Measurements from ENCODE around the gene HOTAIR.

Gene HOTAIR

GRCh38 chr12:53974084-53975063 is at the start of gene HOTAIR:
Gene HOTAIR, minus strand, starts transcription at chr12:53974954.
- DNase-seq: peak; percentile 39

GRCh38 chr12:54024127-54024526 is 49.4 kb upstream of the HOTAIR start:
- DNase-seq: no peak

DNA sequence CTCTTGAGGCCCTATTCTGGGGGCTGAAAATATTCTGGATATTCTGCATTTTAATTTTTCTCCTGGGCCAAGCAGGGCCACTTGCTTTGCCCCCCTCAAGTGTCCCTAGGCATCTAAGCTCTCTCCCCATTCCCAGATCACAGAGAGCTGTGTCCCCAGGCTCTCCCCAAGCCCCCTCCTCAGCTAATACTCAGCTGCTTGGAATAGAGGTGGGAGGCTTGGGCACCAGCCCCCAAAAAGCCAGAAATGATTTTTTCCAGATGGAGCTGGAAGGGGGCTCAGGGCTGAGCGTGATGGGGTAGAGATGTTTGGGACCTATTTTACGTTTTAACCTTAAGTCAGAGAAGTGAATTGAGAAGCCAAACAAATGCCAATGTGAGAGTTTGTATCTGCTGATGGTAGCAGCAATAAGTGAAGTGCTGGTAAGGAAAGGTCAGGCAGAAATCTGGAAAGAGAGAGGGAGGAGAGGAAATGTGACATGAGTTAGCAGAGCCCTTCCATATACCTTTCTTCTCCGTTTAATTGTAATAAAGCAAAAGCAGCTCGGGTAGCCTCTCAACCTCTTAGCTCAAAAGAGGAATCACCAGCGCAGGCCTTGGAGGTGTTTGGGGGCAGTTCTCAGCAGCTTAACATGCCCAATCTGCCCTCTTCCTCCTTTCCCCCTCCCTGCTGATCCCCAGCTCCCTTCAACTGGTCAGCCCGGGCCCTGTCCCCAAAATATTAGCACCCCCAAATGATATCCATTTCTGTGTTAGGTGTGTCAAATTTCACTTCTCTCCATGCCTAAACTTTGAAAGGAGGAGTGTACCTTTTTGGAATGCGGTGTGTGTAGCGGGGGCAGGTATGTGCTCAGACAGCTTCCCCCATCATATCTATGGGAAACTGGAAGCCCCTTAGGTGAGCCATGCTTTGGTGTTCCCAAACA is 48.5 kb upstream of the HOTAIR start:
- DNase-seq: no peak

DNA sequence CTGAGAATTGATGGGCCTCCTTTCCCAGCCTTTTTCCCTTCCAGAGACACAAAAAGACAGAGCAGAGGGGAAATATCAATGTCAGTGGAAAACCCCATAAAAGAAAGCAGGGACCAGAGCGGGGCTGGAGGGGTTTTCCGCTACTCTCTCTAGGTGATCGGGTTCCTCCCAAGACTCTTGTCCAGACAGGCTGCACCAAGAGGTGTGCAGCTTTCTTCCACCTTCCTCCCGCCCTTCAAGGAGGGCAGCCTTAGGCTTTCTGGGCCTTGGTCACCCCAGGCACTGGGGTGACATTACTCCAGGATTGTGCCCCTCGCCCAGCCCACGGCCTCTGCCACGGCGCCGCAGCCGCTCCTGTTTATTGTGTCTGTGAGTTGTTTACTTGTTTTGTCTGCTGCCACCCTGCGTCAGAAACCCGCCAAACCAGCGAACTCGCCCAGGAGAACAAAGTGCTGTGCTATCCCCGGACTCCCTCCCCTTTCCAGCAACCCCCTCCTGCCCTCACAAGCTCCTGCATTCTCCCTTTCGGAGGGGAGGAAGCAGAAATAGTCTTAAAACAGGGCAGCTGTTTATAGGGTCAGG is 46.8 kb upstream of the HOTAIR start:
- no peak for DNase-seq

- no peak for DNase-seq
Measured at GRCh38 chr12:54020591-54021405, 46.0 kb upstream of the HOTAIR start.

DNA sequence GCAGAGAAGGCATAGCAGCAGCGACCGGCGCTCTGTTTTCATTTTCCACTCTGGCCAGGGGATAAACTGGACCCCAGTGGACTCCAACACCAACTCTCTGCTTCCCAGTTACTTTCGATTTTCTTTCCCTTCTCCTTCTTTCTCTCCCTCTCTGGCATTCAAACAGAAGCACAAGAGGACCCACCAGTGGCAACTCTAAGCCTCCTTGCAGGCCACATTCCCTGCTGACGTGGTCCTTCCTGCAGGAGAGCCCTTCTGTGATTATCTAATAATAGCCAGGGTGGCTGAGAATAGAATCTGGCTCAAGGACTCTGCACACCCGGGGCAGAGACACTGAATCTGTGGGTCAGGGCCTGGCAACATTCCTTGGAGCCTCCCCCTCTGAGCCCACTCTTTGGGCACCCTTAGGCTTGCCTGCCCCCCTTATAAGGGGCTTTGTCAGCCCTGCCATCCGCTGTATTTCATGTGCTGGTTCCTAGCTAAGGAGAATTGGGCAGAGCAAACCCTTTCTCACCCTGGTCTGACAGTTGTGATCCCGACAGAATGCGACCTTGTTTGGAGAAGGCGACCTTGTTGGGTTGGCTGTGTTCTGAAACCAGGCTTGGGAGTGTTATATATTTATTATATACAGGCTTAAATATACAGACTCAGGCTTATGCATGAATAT is 45.3 kb upstream of the HOTAIR start:
- no peak for DNase-seq

- no peak for DNase-seq
Measured at GRCh38 chr12:54019091-54019811, 44.5 kb upstream of the HOTAIR start.

- DNase-seq: no peak
Measured at GRCh38 chr12:54018468-54018984, 43.8 kb upstream of the HOTAIR start.

GRCh38 chr12:54017878-54018467 is 43.2 kb upstream of the HOTAIR start:
- peak; percentile 83 for DNase-seq

GRCh38 chr12:54017027-54017788 is 42.5 kb upstream of the HOTAIR start:
- no peak for DNase-seq

DNA sequence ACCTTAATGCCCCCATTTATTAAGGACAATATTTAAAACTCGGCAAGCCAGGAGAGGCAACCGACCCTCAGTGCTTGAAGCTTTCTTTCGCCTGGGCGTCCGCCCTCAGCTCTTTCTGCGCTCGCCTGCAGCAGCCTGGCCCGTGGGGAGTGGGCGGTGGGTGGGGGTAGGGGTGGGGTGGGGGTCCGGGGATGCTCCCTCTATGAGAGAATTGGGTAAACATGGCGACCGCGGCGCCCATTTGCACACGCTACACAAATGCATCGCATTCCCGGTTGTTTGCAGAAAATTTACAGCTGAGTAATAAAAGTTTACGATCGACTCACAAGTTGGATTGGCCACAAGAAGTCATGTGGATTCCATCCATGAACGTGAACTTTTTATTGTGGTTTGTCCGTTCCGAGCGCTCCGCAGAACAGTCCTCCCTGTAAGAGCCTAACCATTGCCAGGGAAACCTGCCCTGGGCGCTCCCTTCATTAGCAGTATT is 41.8 kb upstream of the HOTAIR start:
- DNase-seq: no peak

DNA sequence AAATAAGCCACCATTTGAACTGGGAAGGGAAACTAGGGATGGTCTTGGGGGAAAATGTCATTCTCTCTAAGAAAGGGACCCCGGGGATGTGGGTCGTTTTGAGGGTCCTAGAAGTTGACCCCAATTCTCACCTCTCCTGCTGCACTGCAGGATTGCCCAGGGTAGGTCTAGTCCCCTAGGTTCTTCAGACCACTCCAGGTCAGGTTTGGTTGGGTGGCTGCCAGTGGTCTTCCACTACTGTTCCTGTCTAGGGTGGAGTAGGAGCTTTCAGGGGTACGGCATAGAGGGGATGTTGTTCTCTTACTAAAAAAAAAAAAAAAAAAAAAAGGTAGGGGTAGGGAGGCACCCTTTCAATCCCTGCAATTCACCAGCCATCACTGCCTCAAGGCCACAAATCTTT is 41.3 kb upstream of the HOTAIR start:
- DNase-seq: no peak

DNA sequence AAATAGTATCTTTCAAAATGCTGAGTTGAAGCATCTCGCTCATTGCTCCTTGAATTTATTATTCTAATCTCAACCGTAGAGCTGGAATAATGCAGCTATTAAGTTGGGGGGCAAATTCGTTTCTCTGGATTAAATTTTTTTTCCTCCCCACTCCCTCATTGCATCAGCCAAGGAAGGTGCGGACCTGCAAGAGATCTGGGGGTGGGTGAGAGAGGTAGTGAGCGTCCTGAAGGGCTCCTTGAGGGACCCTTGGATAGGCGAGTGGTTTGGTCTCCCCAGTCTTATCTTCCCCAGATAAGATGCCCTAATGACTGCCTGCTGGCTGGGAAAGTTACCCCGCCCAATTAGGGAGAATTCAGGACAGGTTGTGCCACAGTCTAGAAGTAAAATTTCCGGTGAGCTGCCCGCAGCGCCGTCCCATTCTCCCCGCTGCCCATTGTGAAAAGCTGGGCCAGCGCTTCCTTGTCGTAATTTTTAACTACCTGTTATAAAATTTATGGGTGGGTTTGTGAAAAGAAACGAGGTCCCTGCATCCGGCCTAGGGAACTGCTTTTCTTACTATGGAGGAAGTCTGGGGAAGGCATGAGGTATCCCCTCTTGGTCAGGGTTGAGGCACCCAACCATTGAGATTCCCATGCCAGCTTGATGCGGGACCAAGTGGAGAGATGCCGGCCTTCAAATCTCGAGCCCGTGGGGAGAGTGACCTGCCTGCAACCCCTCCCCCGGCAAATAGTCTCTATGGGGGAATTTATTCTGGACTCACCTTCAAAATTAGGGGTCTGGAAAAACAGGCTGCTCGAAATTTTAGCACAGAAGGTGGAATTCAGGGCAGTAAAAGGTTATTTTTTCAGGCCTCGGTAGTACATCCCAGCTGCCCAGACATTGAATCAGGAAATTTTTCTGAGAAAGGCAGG is 40.5 kb upstream of the HOTAIR start:
- DNase-seq: no peak

- DNase-seq: no peak
Measured at GRCh38 chr12:54014377-54015017, 39.7 kb upstream of the HOTAIR start.

GRCh38 chr12:54012631-54013409 is 38.1 kb upstream of the HOTAIR start:
- DNase-seq: no peak

DNA sequence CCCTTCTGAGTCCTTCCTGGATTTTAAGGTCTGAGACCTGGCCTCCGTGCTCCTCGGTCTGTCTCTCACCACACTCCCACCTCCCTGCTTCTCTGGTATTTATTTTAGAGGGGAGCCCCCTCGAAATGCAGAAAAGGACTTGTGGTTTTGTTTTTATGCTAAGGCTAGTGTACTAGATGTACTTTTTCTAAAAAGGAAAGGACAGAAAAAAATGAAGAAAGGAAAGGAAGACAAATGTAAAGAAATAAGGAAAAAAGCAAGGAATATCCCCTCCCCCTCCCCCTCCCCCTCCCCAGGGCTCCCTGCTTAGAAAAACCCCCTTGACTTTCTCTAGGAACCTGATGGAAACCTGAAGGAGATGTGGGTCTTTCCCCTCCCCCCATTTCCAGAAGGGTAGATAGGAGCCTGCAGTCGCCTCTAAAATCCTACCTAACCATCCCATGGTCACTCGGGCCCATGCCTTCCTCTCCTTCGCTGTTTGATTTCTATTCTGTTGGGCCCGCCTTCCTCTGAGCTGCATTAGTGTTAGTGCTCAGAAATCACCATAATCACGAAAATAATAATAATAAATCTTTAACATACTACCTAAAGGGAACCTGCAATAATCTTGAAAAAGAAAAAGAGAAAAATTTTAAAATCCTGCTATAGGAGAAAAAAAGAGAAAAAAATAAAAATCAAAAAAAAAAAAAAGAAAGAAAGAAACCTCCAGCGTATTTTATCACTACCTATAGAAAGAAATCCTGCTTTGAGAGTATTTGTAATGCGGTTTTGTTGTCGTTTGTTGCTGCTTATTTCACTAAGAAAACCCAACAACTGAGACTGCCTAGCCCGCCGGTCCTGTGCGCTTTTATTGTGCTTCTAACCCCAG is 37.1 kb upstream of the HOTAIR start:
- DNase-seq: no peak

Data from CD4-positive, alpha-beta T cell treated with Interleukin-10 for 1 hour (primary cell).